Karpas-422 (cell line): ENCODE measurements around the gene TMEM97. TPM values are rescaled to one million over a fixed set of nuclear protein-coding genes. Genes with fewer than 3 reads are reported as not detected.
A peak's percentile ranks its signal among the peaks of the same experiment; 100 is the strongest.

Experiments
- DNase-seq: peaks from one replicate; pipeline ENCODE4 v3.0.0-alpha.2; 2015
- H2AFZ ChIP-seq: fragments of 200-600 bp; sonication (generic); 2 replicates; pipeline ENCODE4 v1.6.1; 2014; ENCODE audit warnings: antibody characterized with exemption, low read length, mixed read lengths
- H3K27ac ChIP-seq: fragments of 200-600 bp; sonication (generic); 2 replicates; pipeline ENCODE4 v1.5.1; 2014; ENCODE audit warnings: mild to moderate bottlenecking, low read length, moderate library complexity
- H3K27me3 ChIP-seq: fragments of 200-600 bp; sonication (generic); 2 replicates; pipeline ENCODE4 v1.6.1; 2014; ENCODE audit warnings: low read length, mixed read lengths
- H3K36me3 ChIP-seq: fragments of 200-600 bp; sonication (generic); 2 replicates; pipeline ENCODE4 v1.6.1; 2014; ENCODE audit warnings: low read length, mixed read lengths; ENCODE audit not compliant: insufficient read depth
- H3K4me1 ChIP-seq: fragments of 200-600 bp; sonication (generic); 2 replicates; pipeline ENCODE4 v1.6.1; 2014; ENCODE audit warnings: mild to moderate bottlenecking, low read length, mixed read lengths
- H3K4me2 ChIP-seq: fragments of 200-600 bp; sonication (generic); 2 replicates; pipeline ENCODE4 v1.6.1; 2014; ENCODE audit warnings: low read length, low read depth, mild to moderate bottlenecking; ENCODE audit not compliant: poor library complexity, severe bottlenecking
- H3K4me3 ChIP-seq: fragments of 200-600 bp; sonication (generic); 2 replicates; pipeline ENCODE4 v1.5.1; 2014; ENCODE audit warnings: mild to moderate bottlenecking, antibody characterized with exemption, low read length, mixed read lengths
- H3K79me2 ChIP-seq: fragments of 200-600 bp; sonication (generic); 2 replicates; pipeline ENCODE4 v1.6.1; 2014; ENCODE audit warnings: mild to moderate bottlenecking, low read length, mixed read lengths
- H3K9ac ChIP-seq: fragments of 200-600 bp; sonication (generic); 2 replicates; pipeline ENCODE4 v1.6.0; 2014; ENCODE audit warnings: low read length
- H3K9me2 ChIP-seq: fragments of 200-600 bp; sonication (generic), shearing (Covaris generic); replicated peaks from 2 replicates; pipeline ENCODE4 v1.6.0; 2014; ENCODE audit warnings: mild to moderate bottlenecking, low read length, moderate library complexity; ENCODE audit not compliant: insufficient read depth
- H3K9me3 ChIP-seq: fragments of 300-700, 200-600 bp; sonication (generic); 2 replicates; pipeline ENCODE4 v1.6.1; 2014; ENCODE audit warnings: low read length, mixed read lengths
- H4K20me1 ChIP-seq: fragments of 200-600 bp; sonication (generic); 2 replicates; pipeline ENCODE4 v1.6.1; 2014; ENCODE audit warnings: mild to moderate bottlenecking, antibody characterized with exemption, low read length, low read depth; ENCODE audit not compliant: insufficient read depth
- total RNA-seq: library from RNA; depleted of rRNA; stranded (reverse); fragments of >200 nt; shearing (Covaris generic); gene quantifications from 2 replicates; pipeline ENCODE4 v1.2.3, GENCODE V29; 2014; ENCODE audit warnings: low replicate concordance

The TMEM97 gene
- total RNA-seq, 1 experiment from 2014 or later: 74.3 TPM

DNA sequence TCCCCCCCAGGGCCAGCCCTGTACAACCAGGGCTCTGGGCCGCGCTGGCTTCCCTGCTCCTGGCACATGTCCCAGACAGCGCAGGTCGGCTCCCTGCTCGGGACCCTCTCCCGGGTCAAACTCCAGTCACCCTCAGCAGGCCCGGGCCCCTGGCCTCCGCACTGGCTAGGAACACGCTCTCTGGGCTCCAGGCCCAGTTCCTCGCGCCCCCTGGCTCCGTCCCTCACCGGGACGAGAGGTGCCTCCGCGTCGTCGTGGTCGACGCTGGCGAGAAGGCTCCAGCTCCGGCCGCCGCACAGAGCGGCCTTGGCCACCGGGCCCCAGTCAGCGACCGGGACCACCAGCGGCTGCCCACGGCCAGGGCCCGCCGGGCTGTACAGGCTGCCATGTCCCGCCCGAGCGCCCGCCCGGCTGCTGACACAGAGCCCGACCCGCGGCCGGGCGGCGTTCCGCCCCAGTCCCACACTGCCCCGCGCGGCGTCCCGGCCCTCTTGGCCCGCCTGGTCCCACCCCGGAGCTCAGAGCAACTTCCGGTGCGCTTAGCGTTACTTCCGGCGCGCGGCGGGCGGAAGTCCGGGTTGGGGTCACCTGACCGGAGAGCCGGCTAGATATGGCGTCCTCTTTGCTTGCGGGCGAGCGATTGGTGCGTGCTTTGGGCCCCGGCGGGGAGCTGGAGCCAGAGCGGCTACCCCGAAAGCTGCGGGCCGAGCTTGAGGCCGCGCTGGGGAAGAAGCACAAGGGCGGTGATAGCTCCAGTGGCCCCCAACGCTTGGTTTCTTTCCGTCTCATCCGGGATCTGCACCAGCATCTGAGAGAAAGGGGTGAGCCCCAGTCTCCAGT lies 38.3 kb downstream of the TMEM97 start, which contains the start of gene POLDIP2:
POLDIP2 (minus strand) TSS at position 467 of the 840 bp plus-strand sequence; CDS start at position 388, 79 bp downstream.
- peak; percentile 98 for DNase-seq
- peak within 1 kb of the TSS; percentile 92 for H3K4me2 ChIP-seq
- H2AFZ ChIP-seq: 0 out of 2 replicates have a peak within 1 kb of the TSS, but pooled peaks have one; percentile 57
- no peaks in the 10 kb centered on the region for H3K27me3 ChIP-seq
- peak within 1 kb of the TSS; percentile 89 for H3K4me3 ChIP-seq
- H3K27ac ChIP-seq: peak within 1 kb of the TSS; percentile 6; the same call in 1 of the 2 replicates
- no peaks in the 10 kb centered on the region for H3K9me3 ChIP-seq
- H3K36me3 ChIP-seq: peaks cover 42% of the 10 kb centered on the region; the same call in 1 of the 2 replicates
- peak within 1 kb of the TSS; percentile 87 for H3K9ac ChIP-seq
- H4K20me1 ChIP-seq: no peaks in the 10 kb centered on the region; the same call in 1 of the 2 replicates
- no peaks in the 10 kb centered on the region for H3K9me2 ChIP-seq
- peaks cover 27% of the 10 kb centered on the region for H3K4me1 ChIP-seq
- H3K79me2 ChIP-seq: peaks cover 46% of the 10 kb centered on the region

DNA sequence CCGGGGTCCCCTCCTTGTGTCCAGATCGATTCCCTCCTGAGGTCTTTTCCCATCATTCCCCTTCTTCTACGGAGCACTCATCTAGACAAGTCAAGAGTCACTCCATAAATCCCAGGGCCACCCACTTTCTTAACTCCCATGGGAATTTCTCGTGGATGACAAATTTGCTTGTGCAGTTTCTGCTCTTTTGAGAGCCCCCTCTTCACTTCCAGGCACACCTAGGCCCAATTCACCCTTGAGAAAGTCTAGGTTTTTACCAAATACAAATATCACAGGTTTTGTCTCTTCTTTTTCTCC lies 38.8 kb downstream of the TMEM97 start:
- Histone ChIP-seq H3K27ac (no peak overlapping the region), H3K79me2 (peaks cover 46% of the 10 kb centered on the region), H3K4me3 (peak overlapping the region; percentile 89), H3K36me3 (peaks cover 41% of the 10 kb centered on the region; the same call in 1 of the 2 replicates), H3K9me2 (no peaks in the 10 kb centered on the region), H4K20me1 (no peaks in the 10 kb centered on the region; the same call in 1 of the 2 replicates), H3K27me3 (no peaks in the 10 kb centered on the region), H2AFZ (no peak overlapping the region), H3K9me3 (no peaks in the 10 kb centered on the region), H3K9ac (peak overlapping the region; percentile 87), H3K4me2 (peak overlapping the region; percentile 92), H3K4me1 (peaks cover 27% of the 10 kb centered on the region)
- peak; percentile 71 for DNase-seq

DNA sequence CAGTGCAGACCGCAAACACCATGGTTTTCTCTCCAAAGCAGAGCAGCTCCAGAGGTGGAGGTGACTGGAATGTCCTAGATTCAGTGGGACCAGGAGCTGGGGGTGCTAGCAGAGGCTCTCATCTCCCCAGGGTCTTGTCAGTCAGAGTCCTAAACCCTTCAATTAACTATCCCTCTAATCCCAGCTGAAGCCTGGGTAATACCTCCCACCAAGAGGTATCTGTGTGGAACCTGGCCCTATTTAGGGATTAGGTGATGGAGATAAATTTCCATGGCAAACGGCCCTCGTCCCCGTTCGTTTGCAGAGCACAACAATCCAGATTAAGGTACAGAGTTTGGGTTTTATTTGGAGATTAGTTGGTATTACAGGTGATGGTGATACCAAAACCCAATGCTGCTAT lies 44.2 kb downstream of the TMEM97 start:
- Histone ChIP-seq H3K9ac (no peak overlapping the region), H3K9me3 (no peaks in the 10 kb centered on the region), H3K27me3 (no peaks in the 10 kb centered on the region), H2AFZ (no peak overlapping the region), H3K9me2 (no peaks in the 10 kb centered on the region), H3K27ac (no peak overlapping the region), H3K4me1 (peaks cover 9% of the 10 kb centered on the region), H4K20me1 (no peaks in the 10 kb centered on the region), H3K36me3 (peaks cover 21% of the 10 kb centered on the region), H3K4me3 (no peak overlapping the region), H3K4me2 (no peak overlapping the region), H3K79me2 (peaks cover 14% of the 10 kb centered on the region)
- DNase-seq: no peak

DNA sequence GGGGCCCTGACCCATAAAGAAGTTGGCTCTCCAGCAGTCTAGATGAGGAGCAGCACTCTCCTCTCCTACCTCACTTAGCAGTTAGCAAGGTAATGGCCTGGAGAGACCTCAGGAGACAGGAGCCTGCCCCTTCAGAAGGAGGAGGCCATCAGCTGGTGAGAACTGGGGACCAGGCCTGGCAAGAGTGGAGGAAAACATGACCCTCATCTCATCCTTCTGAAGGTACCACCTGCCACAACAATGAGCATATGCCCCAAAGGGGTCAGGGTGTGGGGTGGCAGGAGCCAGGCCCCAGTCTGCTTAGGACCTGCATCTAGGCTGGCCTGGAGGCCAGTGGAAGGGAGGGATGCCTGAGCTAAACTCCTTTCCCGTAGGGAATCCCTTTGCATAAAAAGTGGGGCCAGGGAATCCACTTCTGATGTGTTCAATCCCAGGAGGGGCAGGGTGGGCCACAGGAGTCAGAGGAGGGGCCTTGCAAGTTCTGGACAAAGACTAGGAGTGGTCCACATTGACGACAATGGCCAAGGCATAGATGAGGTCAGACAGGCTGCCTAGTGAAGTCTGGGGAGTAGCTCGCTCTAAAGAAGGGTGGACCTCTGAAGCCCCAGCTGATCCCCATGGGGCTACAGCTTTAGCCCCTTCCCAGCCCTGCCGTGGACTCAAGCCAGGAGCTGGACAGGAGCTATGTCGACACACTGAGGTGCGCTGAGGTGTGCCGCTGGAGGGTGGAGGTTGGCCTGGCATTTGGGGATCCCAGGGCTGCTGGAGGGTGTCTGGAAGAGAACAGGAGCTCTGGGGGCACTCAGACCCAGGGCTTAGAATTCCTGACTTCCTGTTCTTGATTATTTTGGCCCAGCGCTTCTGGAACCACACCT lies 45.0 kb downstream of the TMEM97 start:
- H3K36me3 ChIP-seq: peaks cover 21% of the 10 kb centered on the region
- H2AFZ ChIP-seq: no peak overlapping the region
- H3K27ac ChIP-seq: no peak overlapping the region
- H3K4me3 ChIP-seq: no peak overlapping the region
- DNase-seq: no peak
- H3K9me2 ChIP-seq: no peaks in the 10 kb centered on the region
- no peak overlapping the region for H3K4me2 ChIP-seq
- H3K79me2 ChIP-seq: peaks cover 5% of the 10 kb centered on the region
- H4K20me1 ChIP-seq: no peaks in the 10 kb centered on the region
- H3K4me1 ChIP-seq: peaks cover 1% of the 10 kb centered on the region
- no peaks in the 10 kb centered on the region for H3K9me3 ChIP-seq
- no peaks in the 10 kb centered on the region for H3K27me3 ChIP-seq
- no peak overlapping the region for H3K9ac ChIP-seq

DNA sequence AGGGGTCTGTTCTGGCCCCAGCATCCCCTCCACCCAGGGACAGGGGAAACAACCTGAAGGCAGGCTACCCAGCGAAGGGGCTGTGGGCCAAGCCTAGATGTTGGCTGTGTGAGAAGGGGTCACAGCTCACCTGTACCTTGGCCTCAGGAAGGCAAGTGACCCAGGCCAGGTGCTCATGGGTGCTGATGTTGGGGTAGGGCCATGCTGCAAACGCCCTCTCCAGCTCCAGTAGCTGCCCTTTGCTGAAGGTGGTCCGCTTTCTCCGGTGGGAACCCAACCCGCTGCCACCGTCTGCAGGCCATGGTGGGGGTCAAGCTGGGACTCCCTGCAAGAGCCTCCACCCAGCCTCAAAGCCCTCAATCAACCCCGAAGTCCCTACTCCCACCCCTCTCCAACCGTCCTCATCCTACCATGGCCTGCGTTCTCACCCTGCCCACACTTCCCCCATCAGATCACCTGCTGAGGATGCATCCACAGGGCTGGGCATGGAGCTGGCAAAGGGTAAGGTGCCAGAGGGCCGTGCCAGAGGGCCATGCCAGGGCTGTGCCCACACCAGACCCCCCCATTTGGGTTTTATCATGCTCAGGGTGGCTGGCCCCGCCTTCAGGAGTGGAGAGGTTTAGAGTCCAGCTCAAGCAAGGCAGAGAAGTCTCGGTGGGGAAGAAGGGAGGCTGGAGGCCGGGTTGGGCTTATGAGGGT lies 45.8 kb downstream of the TMEM97 start, which contains the start of gene SEBOX:
SEBOX (minus strand) TSS at position 535 of the 699 bp plus-strand sequence; CDS start at position 487, 48 bp downstream.
- H4K20me1 ChIP-seq: no peaks in the 10 kb centered on the region
- no peaks in the 10 kb centered on the region for H3K9me2 ChIP-seq
- no peaks in the 10 kb centered on the region for H3K79me2 ChIP-seq
- H3K9ac ChIP-seq: no peak within 1 kb of the TSS
- no peak within 1 kb of the TSS for H3K4me2 ChIP-seq
- no peak for DNase-seq
- peaks cover 17% of the 10 kb centered on the region for H3K36me3 ChIP-seq
- no peaks in the 10 kb centered on the region for H3K4me1 ChIP-seq
- no peak within 1 kb of the TSS for H2AFZ ChIP-seq
- no peak within 1 kb of the TSS for H3K4me3 ChIP-seq
- H3K9me3 ChIP-seq: no peaks in the 10 kb centered on the region
- no peak within 1 kb of the TSS for H3K27ac ChIP-seq
- no peaks in the 10 kb centered on the region for H3K27me3 ChIP-seq

DNA sequence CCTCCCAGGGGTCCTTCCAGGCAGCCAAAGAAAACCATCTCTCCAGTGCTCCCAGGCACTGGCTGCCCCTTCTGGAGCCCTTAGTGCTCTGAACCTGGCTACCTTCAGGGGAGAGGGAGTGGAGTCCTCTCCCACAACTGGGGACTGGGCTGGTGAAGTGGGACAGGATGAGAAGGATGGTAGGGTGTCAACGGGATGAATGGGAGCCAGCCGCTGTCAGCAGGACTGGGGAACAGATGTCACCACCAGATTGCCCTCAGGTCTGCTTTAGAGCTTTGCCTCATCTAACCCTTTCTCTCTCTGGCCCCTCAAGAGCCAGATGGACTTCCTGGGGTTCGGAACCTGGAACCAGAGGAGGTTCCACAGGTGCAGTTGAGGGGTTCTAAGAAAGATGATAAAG lies 46.5 kb downstream of the TMEM97 start:
- Histone ChIP-seq H3K4me1 (peaks cover under 1% of the 10 kb centered on the region; the same call in 1 of the 2 replicates), H3K4me2 (no peak overlapping the region), H3K4me3 (no peak overlapping the region), H2AFZ (no peak overlapping the region), H3K36me3 (peaks cover 12% of the 10 kb centered on the region), H3K9me3 (no peaks in the 10 kb centered on the region), H4K20me1 (no peaks in the 10 kb centered on the region), H3K9ac (no peak overlapping the region), H3K79me2 (no peaks in the 10 kb centered on the region), H3K9me2 (no peaks in the 10 kb centered on the region), H3K27ac (no peak overlapping the region), H3K27me3 (no peaks in the 10 kb centered on the region)
- no peak for DNase-seq

DNA sequence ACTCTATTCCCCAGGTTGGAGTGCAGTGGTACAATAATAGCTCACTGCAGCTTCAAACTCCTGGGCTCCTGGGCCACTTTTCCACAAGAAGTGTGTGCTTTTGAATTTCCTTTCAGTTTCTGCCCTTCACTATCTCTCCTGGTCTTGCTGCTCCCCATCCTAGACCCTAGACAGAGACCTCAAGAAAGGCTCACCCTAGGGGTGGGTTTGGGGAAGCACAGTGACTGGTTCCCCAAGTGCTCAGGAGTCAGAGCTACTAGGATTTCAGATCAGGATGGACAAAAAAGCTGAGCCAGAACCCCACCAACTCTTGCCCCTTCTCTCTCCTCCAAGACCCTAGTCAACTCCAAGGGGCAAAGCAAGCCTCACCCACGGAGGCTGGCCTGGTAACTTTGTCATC lies 47.6 kb downstream of the TMEM97 start:
- Histone ChIP-seq H3K79me2 (no peaks in the 10 kb centered on the region), H2AFZ (no peak overlapping the region), H3K27ac (no peak overlapping the region), H3K27me3 (no peaks in the 10 kb centered on the region), H4K20me1 (no peaks in the 10 kb centered on the region), H3K4me2 (no peak overlapping the region), H3K4me1 (peaks cover 8% of the 10 kb centered on the region), H3K36me3 (peaks cover 4% of the 10 kb centered on the region), H3K9ac (no peak overlapping the region), H3K9me3 (no peaks in the 10 kb centered on the region), H3K4me3 (no peak overlapping the region), H3K9me2 (no peaks in the 10 kb centered on the region)
- DNase-seq: peak; percentile 62
